Effector memory CD4-positive, alpha-beta T cell (primary cell): Measurements from ENCODE around the gene NBPF3.
"Not testable (repeated sequence)": the region's sequence is repeated elsewhere in the genome, so short reads cannot be mapped to it uniquely, and the experiment has no call there.

Experiments
- DNase-seq, 3 donors: peaks; one replicate each; pipeline ENCODE4 v3.0.0-alpha.2; 2020
- H3K27ac ChIP-seq: 2 replicates; pipeline ENCODE4 v1.7.0; 2013; ENCODE audit warnings: mild to moderate bottlenecking, low read length, moderate library complexity; ENCODE audit not compliant: insufficient read depth, poor library complexity, severe bottlenecking
- H3K27me3 ChIP-seq: replicated peaks from 2 replicates; pipeline ENCODE4 v1.7.0; 2013; ENCODE audit warnings: mild to moderate bottlenecking, low read length; ENCODE audit not compliant: insufficient read depth, control insufficient read depth, poor library complexity, severe bottlenecking
- H3K36me3 ChIP-seq: 2 replicates; pipeline ENCODE4 v1.7.0; 2013; ENCODE audit warnings: mild to moderate bottlenecking, low read length, moderate library complexity; ENCODE audit not compliant: control insufficient read depth, insufficient read depth
- H3K4me1 ChIP-seq: 2 replicates; pipeline ENCODE4 v1.7.0; 2013; ENCODE audit warnings: low read length, mild to moderate bottlenecking; ENCODE audit not compliant: control insufficient read depth, insufficient read depth, poor library complexity, severe bottlenecking
- H3K4me3 ChIP-seq: 2 replicates; pipeline ENCODE4 v1.7.0; 2013; ENCODE audit warnings: low read length, low read depth, mild to moderate bottlenecking; ENCODE audit not compliant: insufficient read depth, poor library complexity, severe bottlenecking
- H3K9me3 ChIP-seq: 2 replicates; pipeline ENCODE4 v1.7.0; 2013; ENCODE audit warnings: mild to moderate bottlenecking, low read length, moderate library complexity; ENCODE audit not compliant: control insufficient read depth

The NBPF3 gene

GRCh38 chr1:21438646-21439312, 1.2 kb upstream of the NBPF3 start:
- not testable (repeated sequence) for H3K4me1 ChIP-seq, H3K9me3 ChIP-seq, H3K27me3 ChIP-seq, H3K27ac ChIP-seq, H3K36me3 ChIP-seq, H3K4me3 ChIP-seq, DNase-seq

GRCh38 chr1:21439345-21439720, 604 bp upstream of the NBPF3 start:
- Histone ChIP-seq H3K4me1 (peaks cover 6% of the 10 kb centered on the region), H3K4me3 (peak overlapping the region; percentile 82), H3K27ac (peak overlapping the region; percentile 71), H3K9me3 (no peaks in the 10 kb centered on the region), H3K36me3 (no peaks in the 10 kb centered on the region), H3K27me3 (peaks cover 10% of the 10 kb centered on the region)
- no peak for DNase-seq

GRCh38 chr1:21440630-21441125, 741 bp downstream of the NBPF3 start:
- H3K27me3 ChIP-seq, H3K36me3 ChIP-seq, DNase-seq, H3K27ac ChIP-seq, H3K4me1 ChIP-seq, H3K9me3 ChIP-seq: not testable (repeated sequence)
- peak overlapping the region; percentile 82 for H3K4me3 ChIP-seq

- H3K9me3 ChIP-seq, DNase-seq, H3K4me1 ChIP-seq: not testable (repeated sequence)
Observed at GRCh38 chr1:21446647-21447046, 6.7 kb downstream of the NBPF3 start.

GRCh38 chr1:21447311-21447710, 7.4 kb downstream of the NBPF3 start:
- no peaks in the 10 kb centered on the region for H3K9me3 ChIP-seq
- no peaks in the 10 kb centered on the region for H3K4me1 ChIP-seq
- no peaks in the 10 kb centered on the region for H3K27me3 ChIP-seq
- H3K27ac ChIP-seq, result no peak overlapping the region
- no peak overlapping the region for H3K4me3 ChIP-seq
- peaks cover 5% of the 10 kb centered on the region for H3K36me3 ChIP-seq
- no peak for DNase-seq

More at GRCh38 chr1:21446647-21447046, 6.7 kb downstream of the NBPF3 start:
- not testable (repeated sequence) for H3K27me3 ChIP-seq, H3K4me3 ChIP-seq, H3K36me3 ChIP-seq, H3K27ac ChIP-seq

GRCh38 chr1:21449906-21450305, 10.0 kb downstream of the NBPF3 start:
- Histone ChIP-seq H3K36me3 (peaks cover 5% of the 10 kb centered on the region), H3K27me3 (no peaks in the 10 kb centered on the region), H3K4me3 (no peak overlapping the region), H3K9me3 (no peaks in the 10 kb centered on the region), H3K4me1 (no peaks in the 10 kb centered on the region), H3K27ac (no peak overlapping the region)
- DNase-seq, result no peak

- Histone ChIP-seq H3K36me3 (no peaks in the 10 kb centered on the region), H3K27me3 (no peaks in the 10 kb centered on the region), H3K9me3 (no peaks in the 10 kb centered on the region), H3K27ac (no peak overlapping the region), H3K4me1 (no peaks in the 10 kb centered on the region), H3K4me3 (no peak overlapping the region)
- DNase-seq, result no peak
Observed at GRCh38 chr1:21451212-21451611, 11.3 kb downstream of the NBPF3 start.

GRCh38 chr1:21451981-21452411, 12.1 kb downstream of the NBPF3 start:
- H3K27ac ChIP-seq, result no peak overlapping the region
- H3K27me3 ChIP-seq, result no peaks in the 10 kb centered on the region
- no peak overlapping the region for H3K4me3 ChIP-seq
- no peaks in the 10 kb centered on the region for H3K4me1 ChIP-seq
- DNase-seq, result no peak
- no peaks in the 10 kb centered on the region for H3K36me3 ChIP-seq
- H3K9me3 ChIP-seq, result no peaks in the 10 kb centered on the region

GRCh38 chr1:21453964-21454614, 14.2 kb downstream of the NBPF3 start:
- not testable (repeated sequence) for H3K4me1 ChIP-seq, H3K4me3 ChIP-seq, H3K9me3 ChIP-seq, H3K27ac ChIP-seq, DNase-seq, H3K36me3 ChIP-seq, H3K27me3 ChIP-seq

- H3K36me3 ChIP-seq, H3K27me3 ChIP-seq, H3K27ac ChIP-seq, DNase-seq, H3K9me3 ChIP-seq, H3K4me3 ChIP-seq, H3K4me1 ChIP-seq: not testable (repeated sequence)
Observed at GRCh38 chr1:21454904-21455303, 15.0 kb downstream of the NBPF3 start.
